ENCODE results near the gene TGFBR3. TPM values are rescaled to one million over a fixed set of nuclear protein-coding genes. Genes with fewer than 3 reads are reported as not detected.

Gene TGFBR3
- total RNA-seq, 1 experiment from 2014 or later: 3.1 TPM

DNA sequence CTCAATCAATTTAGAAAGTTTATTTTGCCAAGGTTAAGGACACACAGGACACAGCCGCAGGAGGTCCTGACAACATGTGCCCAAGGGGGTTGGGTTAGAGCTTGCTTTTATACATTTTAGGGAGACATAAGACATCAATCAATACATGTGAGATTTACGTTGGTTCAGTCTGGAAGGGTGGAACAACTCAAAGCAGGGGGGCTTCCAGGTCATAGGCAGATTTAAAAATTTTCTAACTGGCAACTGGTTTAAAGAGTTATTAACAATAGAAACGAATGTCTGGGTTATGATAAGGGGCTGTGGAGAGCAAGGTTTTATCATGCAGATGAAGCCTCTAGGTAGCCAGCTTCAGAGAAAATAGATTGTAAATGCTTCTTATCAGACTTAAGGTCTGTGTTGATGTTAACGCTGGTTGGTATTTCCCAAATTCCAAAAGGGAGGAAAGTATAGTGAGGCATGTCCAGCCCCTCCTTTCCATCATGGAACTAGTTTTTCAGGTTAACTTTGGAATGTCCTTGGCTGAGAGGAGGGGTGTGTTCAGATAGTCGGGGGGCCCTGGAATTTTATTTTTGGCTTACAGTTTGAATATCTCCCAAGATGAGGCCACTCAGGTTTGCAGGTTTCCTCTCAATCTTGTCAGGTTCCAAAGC, 31.0 kb upstream of the TGFBR3 start:
- Histone ChIP-seq H3K4me1 (ENCODE audit: insufficient read depth, low read length, poor library complexity, severe bottlenecking) (no peaks in the 10 kb centered on the region), H3K36me3 (ENCODE audit: insufficient read depth, low read length, poor library complexity, severe bottlenecking) (no peaks in the 10 kb centered on the region), H3K27me3 (replicated peaks; ENCODE audit: insufficient read depth, low read depth, low read length, poor library complexity) (no peaks in the 10 kb centered on the region), H3K4me3 (ENCODE audit: low read depth, low read length, poor library complexity, severe bottlenecking) (no peak overlapping the region), H3K9me3 (ENCODE audit: low read depth, low read length, poor library complexity, severe bottlenecking) (no peaks in the 10 kb centered on the region), H3K27ac (ENCODE audit: low read depth, low read length, poor library complexity, severe bottlenecking) (no peak overlapping the region)
- POLR2A ChIA-PET (ENCODE audit: low non-redundant PET): no interaction called here
- TF ChIP-seq, protein P1, sequence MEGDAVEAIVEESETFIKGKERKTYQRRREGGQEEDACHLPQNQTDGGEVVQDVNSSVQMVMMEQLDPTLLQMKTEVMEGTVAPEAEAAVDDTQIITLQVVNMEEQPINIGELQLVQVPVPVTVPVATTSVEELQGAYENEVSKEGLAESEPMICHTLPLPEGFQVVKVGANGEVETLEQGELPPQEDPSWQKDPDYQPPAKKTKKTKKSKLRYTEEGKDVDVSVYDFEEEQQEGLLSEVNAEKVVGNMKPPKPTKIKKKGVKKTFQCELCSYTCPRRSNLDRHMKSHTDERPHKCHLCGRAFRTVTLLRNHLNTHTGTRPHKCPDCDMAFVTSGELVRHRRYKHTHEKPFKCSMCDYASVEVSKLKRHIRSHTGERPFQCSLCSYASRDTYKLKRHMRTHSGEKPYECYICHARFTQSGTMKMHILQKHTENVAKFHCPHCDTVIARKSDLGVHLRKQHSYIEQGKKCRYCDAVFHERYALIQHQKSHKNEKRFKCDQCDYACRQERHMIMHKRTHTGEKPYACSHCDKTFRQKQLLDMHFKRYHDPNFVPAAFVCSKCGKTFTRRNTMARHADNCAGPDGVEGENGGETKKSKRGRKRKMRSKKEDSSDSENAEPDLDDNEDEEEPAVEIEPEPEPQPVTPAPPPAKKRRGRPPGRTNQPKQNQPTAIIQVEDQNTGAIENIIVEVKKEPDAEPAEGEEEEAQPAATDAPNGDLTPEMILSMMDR (conservative IDR thresholded peaks at IDR 0.05; ENCODE audit: low read depth, low read length): no peak
- TF ChIP-seq EZH2 (IDR thresholded peaks at IDR 0.05; ENCODE audit: borderline replicate concordance, low read depth, low read length, poor library complexity, severe bottlenecking): no peak
- intact Hi-C loops (cut with micrococcal nuclease; ENCODE audit: unreplicated experiment): no loop called here
- CTCF ChIA-PET: no interaction called here
- no peak for DNase-seq (ENCODE audit: low spot score)
- BruUV-seq (replicated peaks): no TSS peak

DNA sequence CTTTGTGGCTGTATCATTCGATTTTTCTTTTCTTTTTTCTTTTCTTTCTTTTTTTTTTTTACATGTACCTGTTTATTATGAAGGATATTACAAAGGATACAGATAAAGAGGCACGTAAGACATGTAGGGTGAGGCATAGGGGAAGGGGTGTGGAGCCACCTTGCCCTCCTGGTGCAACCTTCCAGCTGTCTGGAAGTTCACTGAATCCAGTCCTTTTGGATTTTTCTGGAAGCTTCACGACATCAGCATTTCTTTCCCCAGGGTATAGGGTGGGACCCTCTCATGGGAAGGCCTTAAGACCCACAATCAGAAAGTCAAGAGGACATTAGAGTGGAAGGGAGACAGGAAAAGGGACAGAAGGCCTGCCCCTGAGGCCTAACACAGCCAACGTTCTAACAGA, 30.1 kb upstream of the TGFBR3 start:
- CTCF ChIA-PET: no interaction called here
- POLR2A ChIA-PET (ENCODE audit: low non-redundant PET): no interaction called here
- BruUV-seq (replicated peaks): no TSS peak

DNA sequence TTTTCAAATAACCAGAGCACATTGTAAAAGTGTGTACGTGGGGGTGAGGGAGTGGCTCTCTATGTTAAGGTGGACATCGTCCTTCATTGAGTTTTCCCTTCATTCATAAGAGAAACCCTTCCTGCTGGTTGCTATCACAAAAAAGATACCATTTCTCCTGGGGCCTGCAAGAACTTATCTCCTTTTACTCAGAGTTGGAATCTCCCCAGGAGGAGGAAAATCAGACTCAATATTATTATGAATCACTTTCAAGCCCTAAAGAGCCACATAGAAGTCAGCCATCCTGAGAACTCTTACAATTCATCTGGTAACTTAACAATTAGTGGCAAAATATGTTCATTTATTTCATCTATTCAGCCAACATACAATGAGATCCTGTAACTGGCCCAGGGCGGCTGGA, 27.1 kb upstream of the TGFBR3 start:
- TF ChIP-seq, protein P1 (conservative IDR thresholded peaks at IDR 0.05; ENCODE audit: low read depth, low read length): no peak
- TF ChIP-seq EZH2 (IDR thresholded peaks at IDR 0.05; ENCODE audit: borderline replicate concordance, low read depth, low read length, poor library complexity, severe bottlenecking): no peak
- ChIA-PET CTCF (no interaction called here), POLR2A (ENCODE audit: low non-redundant PET) (no interaction called here)
- Histone ChIP-seq H3K36me3 (ENCODE audit: insufficient read depth, low read length, poor library complexity, severe bottlenecking) (no peaks in the 10 kb centered on the region), H3K4me3 (ENCODE audit: low read depth, low read length, poor library complexity, severe bottlenecking) (no peak overlapping the region), H3K4me1 (ENCODE audit: insufficient read depth, low read length, poor library complexity, severe bottlenecking) (no peaks in the 10 kb centered on the region), H3K9me3 (ENCODE audit: low read depth, low read length, poor library complexity, severe bottlenecking) (no peaks in the 10 kb centered on the region), H3K27ac (ENCODE audit: low read depth, low read length, poor library complexity, severe bottlenecking) (no peak overlapping the region), H3K27me3 (replicated peaks; ENCODE audit: insufficient read depth, low read depth, low read length, poor library complexity) (no peaks in the 10 kb centered on the region)
- intact Hi-C loops (cut with micrococcal nuclease; ENCODE audit: unreplicated experiment): no loop called here
- no TSS peak for BruUV-seq (replicated peaks)
- DNase-seq (ENCODE audit: low spot score): no peak

More for the DNA sequence above, 30.1 kb upstream of the TGFBR3 start:
- no peak overlapping the region for H3K27ac ChIP-seq (ENCODE audit: low read depth, low read length, poor library complexity, severe bottlenecking)
- DNase-seq (ENCODE audit: low spot score): no peak
- H3K36me3 ChIP-seq (ENCODE audit: insufficient read depth, low read length, poor library complexity, severe bottlenecking): no peaks in the 10 kb centered on the region
- H3K4me1 ChIP-seq (ENCODE audit: insufficient read depth, low read length, poor library complexity, severe bottlenecking): no peaks in the 10 kb centered on the region
- intact Hi-C loops (cut with micrococcal nuclease; ENCODE audit: unreplicated experiment): no loop called here
- H3K27me3 ChIP-seq (replicated peaks; ENCODE audit: insufficient read depth, low read depth, low read length, poor library complexity): no peaks in the 10 kb centered on the region
- TF ChIP-seq EZH2 (IDR thresholded peaks at IDR 0.05; ENCODE audit: borderline replicate concordance, low read depth, low read length, poor library complexity, severe bottlenecking): no peak
- TF ChIP-seq, protein P1 (conservative IDR thresholded peaks at IDR 0.05; ENCODE audit: low read depth, low read length): no peak
- no peaks in the 10 kb centered on the region for H3K9me3 ChIP-seq (ENCODE audit: low read depth, low read length, poor library complexity, severe bottlenecking)
- H3K4me3 ChIP-seq (ENCODE audit: low read depth, low read length, poor library complexity, severe bottlenecking): no peak overlapping the region

Measured in A673 (cell line).